Measurements from ENCODE around the gene DCTN3.

Gene DCTN3

DNA sequence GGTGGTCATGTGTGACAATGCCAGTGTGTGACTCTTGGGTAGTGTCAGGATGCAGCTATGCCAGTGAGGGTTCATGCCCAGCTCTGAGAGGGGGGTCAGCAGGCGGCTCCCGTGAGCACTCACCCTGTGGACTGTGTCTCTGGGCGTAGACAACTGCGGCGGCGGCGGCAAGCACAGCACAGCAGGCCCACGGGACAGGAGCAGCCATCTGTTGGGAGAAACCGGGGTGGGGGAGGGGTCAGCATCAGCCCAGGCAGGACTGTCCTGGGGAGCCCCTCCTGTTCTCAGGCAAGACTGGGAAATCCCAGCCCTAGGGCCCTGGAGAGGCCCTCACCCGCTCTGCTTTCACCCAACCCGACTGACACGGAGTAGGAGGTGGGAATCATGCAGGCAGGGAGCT lies 51.5 kb downstream of the DCTN3 start:
- Mint-ChIP-seq H3K9me3 (no peaks in the 10 kb centered on the region), H3K4me3 (no peak overlapping the region), H3K27ac (no peak overlapping the region), H3K27me3 (peaks cover 15% of the 10 kb centered on the region), H3K36me3 (ENCODE audit: low read depth) (no peaks in the 10 kb centered on the region), H3K4me1 (no peaks in the 10 kb centered on the region)
- ATAC-seq (no peak), DNase-seq (no peak)

DNA sequence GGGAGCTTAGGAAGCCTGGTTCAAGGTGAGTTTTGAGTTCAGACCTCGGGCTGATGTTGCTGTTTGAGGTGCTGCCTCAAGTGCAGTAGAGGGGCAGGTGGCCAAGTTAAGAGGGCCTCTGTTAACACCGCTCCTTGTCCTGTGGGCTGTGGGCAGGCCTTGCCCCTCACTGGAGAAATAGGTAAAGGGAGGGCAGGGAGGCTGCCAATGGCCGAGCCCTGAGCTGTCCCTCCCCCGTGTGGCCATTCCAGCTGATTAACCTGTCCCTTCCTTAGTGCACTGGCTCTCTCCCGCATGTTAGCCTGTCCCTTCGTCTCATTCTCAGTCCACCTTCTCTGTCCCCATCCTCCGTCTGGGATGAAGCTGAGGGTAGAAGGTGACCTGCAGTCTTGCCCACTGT lies 52.2 kb downstream of the DCTN3 start:
- H3K9me3 Mint-ChIP-seq = no peaks in the 10 kb centered on the region
- peaks cover 15% of the 10 kb centered on the region for H3K27me3 Mint-ChIP-seq

GRCh38 chr9:34566972-34567371 lies 53.3 kb downstream of the DCTN3 start:
- ATAC-seq (no peak), DNase-seq (no peak)
- Mint-ChIP-seq H3K4me1 (no peaks in the 10 kb centered on the region), H3K27ac (no peak overlapping the region), H3K36me3 (ENCODE audit: low read depth) (no peaks in the 10 kb centered on the region), H3K27me3 (peaks cover 19% of the 10 kb centered on the region), H3K9me3 (no peaks in the 10 kb centered on the region), H3K4me3 (no peak overlapping the region)

More for the DNA sequence above, 52.2 kb downstream of the DCTN3 start:
- no peak for DNase-seq
- H3K36me3 Mint-ChIP-seq (ENCODE audit: low read depth) = no peaks in the 10 kb centered on the region
- H3K27ac Mint-ChIP-seq = no peak overlapping the region
- no peak overlapping the region for H3K4me3 Mint-ChIP-seq
- no peaks in the 10 kb centered on the region for H3K4me1 Mint-ChIP-seq
- no peak for ATAC-seq

- no peak overlapping the region for H3K27ac Mint-ChIP-seq
Measured at GRCh38 chr9:34566322-34566721, 54.0 kb downstream of the DCTN3 start.

DNA sequence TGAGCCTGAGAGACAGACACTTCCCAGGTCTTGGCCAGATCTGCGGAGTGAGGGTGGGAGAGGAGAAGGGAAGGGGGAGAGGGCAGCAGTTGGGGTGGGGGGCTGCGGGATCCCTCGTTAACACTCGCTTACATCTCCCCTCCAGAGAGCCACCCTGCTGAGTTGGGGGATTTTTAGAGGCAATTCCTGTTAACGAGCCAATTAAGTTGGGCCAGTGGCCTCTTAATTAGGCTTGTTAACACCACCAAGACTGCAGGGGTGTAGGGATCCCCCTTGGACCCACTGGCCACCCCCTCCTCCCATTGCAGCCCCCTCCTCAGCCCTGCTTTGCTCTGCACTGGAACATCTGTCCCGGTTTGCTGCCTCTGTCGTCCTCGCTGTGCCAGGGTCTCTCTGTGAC lies 54.4 kb downstream of the DCTN3 start:
- ATAC-seq (no peak), DNase-seq (no peak)
- Mint-ChIP-seq H3K27me3 (peaks cover 19% of the 10 kb centered on the region), H3K4me3 (no peak overlapping the region), H3K4me1 (no peaks in the 10 kb centered on the region), H3K9me3 (no peaks in the 10 kb centered on the region), H3K27ac (no peak overlapping the region), H3K36me3 (ENCODE audit: low read depth) (no peaks in the 10 kb centered on the region)

More at GRCh38 chr9:34566322-34566721, 54.0 kb downstream of the DCTN3 start:
- DNase-seq (no peak), ATAC-seq (no peak)
- Mint-ChIP-seq H3K27me3 (peaks cover 19% of the 10 kb centered on the region), H3K36me3 (ENCODE audit: low read depth) (no peaks in the 10 kb centered on the region), H3K4me1 (no peaks in the 10 kb centered on the region), H3K4me3 (no peak overlapping the region), H3K9me3 (no peaks in the 10 kb centered on the region)

GRCh38 chr9:34564617-34565016 lies 55.7 kb downstream of the DCTN3 start:
- no peak for ATAC-seq
- H3K27me3 Mint-ChIP-seq = peaks cover 25% of the 10 kb centered on the region
- no peak overlapping the region for H3K4me3 Mint-ChIP-seq
- no peak for DNase-seq
- no peak overlapping the region for H3K27ac Mint-ChIP-seq
- H3K9me3 Mint-ChIP-seq = no peaks in the 10 kb centered on the region
- no peaks in the 10 kb centered on the region for H3K4me1 Mint-ChIP-seq
- no peaks in the 10 kb centered on the region for H3K36me3 Mint-ChIP-seq (ENCODE audit: low read depth)
